ENCODE data around the gene ARHGAP25.

Gene ARHGAP25

DNA sequence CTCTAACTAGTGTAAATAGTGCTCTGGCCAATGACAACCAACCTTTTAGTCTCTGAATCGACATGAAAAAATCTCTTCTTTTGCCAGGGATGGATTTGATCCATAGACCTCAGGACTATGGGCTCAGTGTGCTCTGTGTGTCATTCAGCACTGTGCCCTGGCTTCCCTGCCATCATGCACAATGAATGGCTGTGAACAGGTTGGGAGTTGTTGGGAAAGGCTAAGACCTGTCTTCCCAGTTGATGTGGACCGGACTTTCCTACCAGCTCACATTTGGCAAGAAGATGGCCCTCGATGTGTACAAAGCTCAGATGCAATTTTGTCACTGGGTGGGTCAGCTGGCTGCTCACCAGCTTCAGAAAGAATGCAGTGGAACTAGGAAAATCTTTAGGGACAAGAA, 26.0 kb upstream of the ARHGAP25 start:
- TF ChIP-seq, protein P1, sequence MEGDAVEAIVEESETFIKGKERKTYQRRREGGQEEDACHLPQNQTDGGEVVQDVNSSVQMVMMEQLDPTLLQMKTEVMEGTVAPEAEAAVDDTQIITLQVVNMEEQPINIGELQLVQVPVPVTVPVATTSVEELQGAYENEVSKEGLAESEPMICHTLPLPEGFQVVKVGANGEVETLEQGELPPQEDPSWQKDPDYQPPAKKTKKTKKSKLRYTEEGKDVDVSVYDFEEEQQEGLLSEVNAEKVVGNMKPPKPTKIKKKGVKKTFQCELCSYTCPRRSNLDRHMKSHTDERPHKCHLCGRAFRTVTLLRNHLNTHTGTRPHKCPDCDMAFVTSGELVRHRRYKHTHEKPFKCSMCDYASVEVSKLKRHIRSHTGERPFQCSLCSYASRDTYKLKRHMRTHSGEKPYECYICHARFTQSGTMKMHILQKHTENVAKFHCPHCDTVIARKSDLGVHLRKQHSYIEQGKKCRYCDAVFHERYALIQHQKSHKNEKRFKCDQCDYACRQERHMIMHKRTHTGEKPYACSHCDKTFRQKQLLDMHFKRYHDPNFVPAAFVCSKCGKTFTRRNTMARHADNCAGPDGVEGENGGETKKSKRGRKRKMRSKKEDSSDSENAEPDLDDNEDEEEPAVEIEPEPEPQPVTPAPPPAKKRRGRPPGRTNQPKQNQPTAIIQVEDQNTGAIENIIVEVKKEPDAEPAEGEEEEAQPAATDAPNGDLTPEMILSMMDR (conservative IDR thresholded peaks at IDR 0.05; ENCODE audit: low read depth): no peak
- H3K27ac ChIP-seq: no peak overlapping the region
- ChIA-PET POLR2A (ENCODE audit: low non-redundant PET) (no interaction called here), CTCF (interaction anchor here (0.7 to 2.1 kb wide), 7 partner anchors 21 to 598 kb away, joined by 3 to 37 read pairs (median 5); no protein-coding TSS in a partner anchor)
- DNase-seq (ENCODE audit: low spot score): no peak

DNA sequence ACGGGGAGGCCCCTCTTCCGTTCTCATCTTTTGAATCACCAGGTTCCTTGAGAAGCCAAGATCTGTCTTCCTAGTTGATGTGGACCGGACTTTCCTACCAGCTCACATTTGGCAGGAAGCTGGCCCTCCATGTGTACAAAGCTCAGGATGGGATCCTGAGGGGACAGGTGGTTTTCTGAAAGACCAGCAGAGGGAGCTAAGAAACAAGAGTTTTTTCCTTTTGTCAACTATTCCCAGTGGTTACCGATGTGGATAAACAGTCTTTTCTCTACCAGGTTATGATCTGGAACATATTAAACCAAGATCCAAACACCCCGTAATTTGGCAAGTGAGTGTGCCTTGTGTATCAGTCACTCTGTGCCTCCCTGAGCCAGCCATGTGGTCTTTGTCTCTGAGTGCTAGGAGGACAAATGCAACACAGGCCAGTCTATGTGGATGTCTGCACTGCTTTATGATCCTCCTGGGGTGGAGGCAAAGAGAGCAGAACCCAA, 25.1 kb upstream of the ARHGAP25 start:
- ChIA-PET CTCF (interaction anchor here (0.6 to 2.1 kb wide), 15 partner anchors 16 to 597 kb away, joined by 3 to 37 read pairs (median 3); no protein-coding TSS in a partner anchor), POLR2A (ENCODE audit: low non-redundant PET) (no interaction called here)
- H3K27ac ChIP-seq: no peak overlapping the region
- TF ChIP-seq, protein P1 (conservative IDR thresholded peaks at IDR 0.05; ENCODE audit: low read depth): peak; percentile 63
- peak; percentile 51 for DNase-seq (ENCODE audit: low spot score)

DNA sequence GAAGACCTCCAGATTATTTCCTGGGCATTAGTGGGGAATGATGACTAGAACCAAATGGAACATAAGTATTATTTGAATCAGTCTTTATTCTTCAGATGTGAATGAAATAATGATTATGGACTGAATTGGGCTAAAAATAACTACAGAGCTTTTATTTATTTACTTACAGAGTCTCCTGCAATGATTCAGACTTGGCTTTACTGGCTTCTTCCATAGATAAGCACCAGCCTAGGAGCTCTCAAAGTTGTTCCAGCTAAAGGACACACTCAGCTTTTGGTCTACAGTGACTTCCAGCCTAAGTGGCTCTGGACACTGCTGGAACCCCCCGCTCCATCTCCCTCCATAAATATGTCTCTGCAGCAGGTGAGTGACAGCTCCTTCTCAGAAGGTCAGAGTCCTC, 24.3 kb upstream of the ARHGAP25 start:
- TF ChIP-seq, protein P1 (conservative IDR thresholded peaks at IDR 0.05; ENCODE audit: low read depth): no peak
- DNase-seq (ENCODE audit: low spot score): no peak
- ChIA-PET POLR2A (ENCODE audit: low non-redundant PET) (no interaction called here), CTCF (interaction anchor here (0.8 to 2.1 kb wide), 2 partner anchors 200 to 215 kb away, joined by 3 to 11 read pairs; no protein-coding TSS in a partner anchor)
- H3K27ac ChIP-seq: no peak overlapping the region

DNA sequence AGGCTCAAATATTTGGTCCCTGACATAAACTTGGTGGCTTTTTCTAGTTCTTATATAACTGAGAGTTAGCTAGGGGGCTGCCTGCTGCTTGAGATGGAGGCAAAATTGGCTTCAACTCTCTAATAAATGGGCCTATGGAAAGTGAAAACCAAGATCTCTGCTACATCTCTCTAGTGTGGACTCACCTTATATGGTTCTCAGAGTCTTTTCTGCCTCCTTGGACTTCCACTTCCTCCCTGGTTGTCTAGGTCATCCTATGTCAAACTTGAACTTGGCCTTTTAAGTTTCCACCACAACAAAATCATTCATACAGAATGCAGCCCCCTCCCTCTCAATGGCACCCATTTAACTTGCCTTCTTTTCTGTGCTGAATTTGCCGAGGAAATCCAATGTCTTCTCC, 23.9 kb upstream of the ARHGAP25 start:
- ChIA-PET CTCF (interaction anchor here (0.6 to 0.8 kb wide), 3 partner anchors 19 to 214 kb away, joined by 3 to 5 read pairs (median 3); no protein-coding TSS in a partner anchor), POLR2A (ENCODE audit: low non-redundant PET) (no interaction called here)
- TF ChIP-seq, protein P1 (conservative IDR thresholded peaks at IDR 0.05; ENCODE audit: low read depth): no peak
- H3K27ac ChIP-seq: no peak overlapping the region
- no peak for DNase-seq (ENCODE audit: low spot score)

DNA sequence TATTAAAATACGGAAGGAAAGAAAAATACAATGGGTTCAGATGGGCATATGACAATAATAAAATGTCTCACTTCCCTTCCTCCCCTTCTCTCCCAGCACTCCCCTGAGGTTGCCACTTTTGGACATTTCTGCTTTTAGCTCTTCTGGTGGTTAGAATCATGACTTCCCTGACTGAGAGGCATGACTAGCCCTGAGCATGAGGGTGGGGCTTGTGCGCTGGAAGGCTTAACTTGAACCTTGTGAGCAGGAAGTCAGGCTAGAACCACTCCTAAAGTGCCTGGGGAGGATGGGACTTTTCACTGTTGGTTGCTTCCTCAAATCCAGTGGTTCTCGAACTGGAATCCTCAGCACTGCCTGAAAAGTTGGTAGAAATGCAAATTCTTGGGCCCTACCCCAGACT, 19.7 kb upstream of the ARHGAP25 start:
- ChIA-PET CTCF (interaction anchor here (1.0 kb wide), 1 partner anchor 37 kb away, joined by 3 read pairs; no protein-coding TSS in a partner anchor), POLR2A (ENCODE audit: low non-redundant PET) (no interaction called here)
- TF ChIP-seq, protein P1 (conservative IDR thresholded peaks at IDR 0.05; ENCODE audit: low read depth): no peak
- DNase-seq (ENCODE audit: low spot score): no peak
- no peak overlapping the region for H3K27ac ChIP-seq

DNA sequence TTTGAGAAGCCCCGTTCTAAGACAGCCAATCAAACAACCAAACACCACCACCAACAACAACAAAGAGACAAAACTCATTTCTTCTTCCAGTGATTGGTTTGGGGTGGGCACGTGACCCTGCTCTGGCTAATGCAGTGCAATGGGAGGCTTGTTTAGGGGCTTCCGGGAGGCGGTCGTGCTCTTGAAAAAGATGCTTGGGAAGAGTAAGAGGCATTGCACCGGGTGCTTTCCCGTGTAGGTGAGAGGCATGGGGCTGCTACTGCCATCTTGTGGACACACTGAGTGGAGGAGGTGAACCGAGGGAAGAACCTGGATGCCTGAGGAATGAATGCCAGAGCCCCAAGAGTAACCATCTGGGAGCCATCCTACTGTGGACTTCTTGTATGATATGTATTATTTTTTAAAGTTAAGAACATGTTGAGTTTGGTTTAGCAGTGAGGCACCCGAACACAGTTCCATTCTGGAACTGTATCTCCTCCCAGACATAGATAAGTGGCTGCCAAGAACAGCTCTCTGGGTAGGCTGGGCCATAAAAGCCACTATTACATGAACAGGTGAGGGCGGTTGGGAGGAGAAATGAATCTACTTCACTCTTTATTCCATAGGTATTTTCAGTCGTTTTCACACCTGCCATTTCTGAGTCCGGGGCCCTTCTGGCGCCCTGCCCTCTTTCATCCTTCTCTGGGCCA, 19.1 kb upstream of the ARHGAP25 start:
- CTCF ChIA-PET: interaction anchor here (0.5 to 1.4 kb wide), 3 partner anchors 96 to 228 kb away, joined by 3 to 6 read pairs (median 3); no protein-coding TSS in a partner anchor
- DNase-seq (ENCODE audit: low spot score): peak; percentile 81
- no peak overlapping the region for H3K27ac ChIP-seq
- TF ChIP-seq, protein P1 (conservative IDR thresholded peaks at IDR 0.05; ENCODE audit: low read depth): peak; percentile 65
- POLR2A ChIA-PET (ENCODE audit: low non-redundant PET): no interaction called here
